Adrenal gland (tissue), 5 donors: Measurements from ENCODE around the gene GPR161.

Experiments used
- POLR2A ChIP-seq, 2 donors: fragments of 450-650 bp; IDR thresholded peaks; one replicate each; pipeline ENCODE4 v1.6.1; 2017; ENCODE audit warnings: antibody characterized with exemption in 2 of 2, mild to moderate bottlenecking in 2 of 2, moderate library complexity in 1 of 2
- TF ChIP-seq, protein P1 (sequence below), 6 experiments: fragments of 450-650 bp in 4 of 6; fragments of 200-600 bp in 2 of 6; sonication (generic) in 1 of 6; IDR thresholded peaks; 1 replicate in 5 of 6; 2 replicates in 1 of 6; pipeline versions ENCODE4 v1.5.1 to v1.8.0; 2016 to 2021; ENCODE audit warnings: antibody characterized with exemption in 6 of 6, mild to moderate bottlenecking in 2 of 6, moderate library complexity in 1 of 6
- donor health status: DM: no; HTN: no; CAD: no.

- TF ChIP-seq, protein P1, sequence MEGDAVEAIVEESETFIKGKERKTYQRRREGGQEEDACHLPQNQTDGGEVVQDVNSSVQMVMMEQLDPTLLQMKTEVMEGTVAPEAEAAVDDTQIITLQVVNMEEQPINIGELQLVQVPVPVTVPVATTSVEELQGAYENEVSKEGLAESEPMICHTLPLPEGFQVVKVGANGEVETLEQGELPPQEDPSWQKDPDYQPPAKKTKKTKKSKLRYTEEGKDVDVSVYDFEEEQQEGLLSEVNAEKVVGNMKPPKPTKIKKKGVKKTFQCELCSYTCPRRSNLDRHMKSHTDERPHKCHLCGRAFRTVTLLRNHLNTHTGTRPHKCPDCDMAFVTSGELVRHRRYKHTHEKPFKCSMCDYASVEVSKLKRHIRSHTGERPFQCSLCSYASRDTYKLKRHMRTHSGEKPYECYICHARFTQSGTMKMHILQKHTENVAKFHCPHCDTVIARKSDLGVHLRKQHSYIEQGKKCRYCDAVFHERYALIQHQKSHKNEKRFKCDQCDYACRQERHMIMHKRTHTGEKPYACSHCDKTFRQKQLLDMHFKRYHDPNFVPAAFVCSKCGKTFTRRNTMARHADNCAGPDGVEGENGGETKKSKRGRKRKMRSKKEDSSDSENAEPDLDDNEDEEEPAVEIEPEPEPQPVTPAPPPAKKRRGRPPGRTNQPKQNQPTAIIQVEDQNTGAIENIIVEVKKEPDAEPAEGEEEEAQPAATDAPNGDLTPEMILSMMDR (IDR thresholded peaks at IDR 0.05): peak; percentile 73 to 89 (median 88)
- TF ChIP-seq POLR2A (IDR thresholded peaks at IDR 0.05): no peak
Measured at GRCh38 chr1:168082008-168082876, 54.5 kb downstream of the GPR161 start.
